Inflammatory macrophage treated with lipopolysaccharide for 1 hour (primary cell): ENCODE measurements around the gene CACNA2D1.

Source experiments
- DNase-seq, 2 donors: peaks; one replicate each; pipeline ENCODE4 v3.0.0-alpha.2; 2020 to 2022

CACNA2D1 gene

DNA sequence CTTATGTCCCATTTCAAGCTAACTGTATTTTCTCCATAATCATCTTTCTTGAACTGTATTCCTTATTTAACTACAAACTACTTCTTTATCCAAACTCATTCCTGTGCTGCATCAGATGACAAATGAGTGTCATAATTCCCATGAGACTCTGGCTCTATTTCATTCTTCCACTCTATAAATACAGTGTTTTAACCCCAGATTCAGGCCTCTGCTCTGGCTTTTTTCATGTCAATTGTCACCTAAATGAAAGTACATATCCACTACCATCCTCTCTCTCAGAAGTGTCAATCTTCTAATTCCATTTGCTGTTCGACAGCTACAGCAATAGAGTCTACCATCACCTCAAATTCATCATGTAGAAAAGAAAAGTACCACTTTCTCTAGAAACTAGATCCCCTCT lies 172.7 kb downstream of the CACNA2D1 start:
- no peak for DNase-seq

DNA sequence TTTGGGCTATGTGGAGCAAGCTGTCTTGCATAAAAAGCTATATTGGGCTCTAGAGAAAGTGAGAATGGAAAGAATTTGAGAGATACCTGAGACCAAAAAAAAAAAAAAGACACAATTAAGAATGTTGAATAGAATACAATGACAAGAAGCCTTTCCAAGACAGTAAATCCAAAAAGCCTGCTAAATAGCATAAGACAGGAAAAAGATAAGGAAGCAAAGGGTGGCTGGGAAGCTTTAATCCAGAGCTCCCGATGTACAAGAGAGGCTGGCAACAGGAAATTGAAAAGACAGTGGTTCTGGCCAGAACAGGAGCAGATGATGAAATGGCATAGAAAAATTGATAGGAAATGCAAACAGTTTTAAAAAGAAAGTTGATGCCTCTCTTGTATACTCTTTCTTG lies 174.9 kb downstream of the CACNA2D1 start:
- no peak for DNase-seq

DNA sequence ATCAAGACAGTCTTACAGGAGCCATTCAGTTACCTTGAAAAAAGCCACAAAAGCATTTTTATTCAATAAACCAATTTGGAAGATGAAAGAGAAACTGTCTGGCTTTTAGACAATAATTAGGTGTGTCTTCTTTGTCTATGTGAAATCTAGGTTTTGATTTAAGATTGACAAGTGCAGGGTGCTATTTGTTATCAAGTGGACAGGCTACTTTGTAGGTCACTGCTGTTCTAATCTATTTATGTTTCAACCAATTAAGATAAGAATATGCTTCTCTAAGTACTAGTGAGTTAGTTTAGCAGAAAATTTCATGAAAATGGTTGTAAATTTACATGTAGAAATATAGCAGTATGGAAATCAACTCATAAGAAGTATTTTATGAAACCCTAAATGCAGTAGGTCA lies 177.5 kb downstream of the CACNA2D1 start:
- DNase-seq, result no peak

DNA sequence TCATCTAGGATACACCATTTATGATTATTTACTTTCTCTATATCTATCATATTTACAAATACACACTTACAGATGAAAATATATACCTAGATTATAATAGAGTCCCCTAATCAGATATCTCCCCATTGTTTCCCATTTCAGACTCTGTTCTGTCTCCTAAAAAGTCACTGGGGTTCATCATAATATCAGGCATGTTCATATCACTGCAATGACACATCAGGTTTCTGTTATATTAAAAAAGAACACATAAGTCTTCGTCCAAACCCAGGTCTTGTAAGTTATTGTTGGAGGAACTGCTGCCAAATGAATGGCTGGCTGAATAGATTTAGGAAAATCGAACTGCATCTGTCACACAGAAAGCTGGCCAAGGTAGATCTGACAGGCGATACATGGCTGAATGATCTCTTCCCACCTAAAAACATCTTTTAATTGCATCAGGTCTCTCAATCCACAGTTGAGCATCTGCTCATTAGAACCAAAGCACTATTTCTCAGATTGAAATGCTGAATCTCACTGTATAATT lies 178.7 kb downstream of the CACNA2D1 start:
- DNase-seq, result no peak

DNA sequence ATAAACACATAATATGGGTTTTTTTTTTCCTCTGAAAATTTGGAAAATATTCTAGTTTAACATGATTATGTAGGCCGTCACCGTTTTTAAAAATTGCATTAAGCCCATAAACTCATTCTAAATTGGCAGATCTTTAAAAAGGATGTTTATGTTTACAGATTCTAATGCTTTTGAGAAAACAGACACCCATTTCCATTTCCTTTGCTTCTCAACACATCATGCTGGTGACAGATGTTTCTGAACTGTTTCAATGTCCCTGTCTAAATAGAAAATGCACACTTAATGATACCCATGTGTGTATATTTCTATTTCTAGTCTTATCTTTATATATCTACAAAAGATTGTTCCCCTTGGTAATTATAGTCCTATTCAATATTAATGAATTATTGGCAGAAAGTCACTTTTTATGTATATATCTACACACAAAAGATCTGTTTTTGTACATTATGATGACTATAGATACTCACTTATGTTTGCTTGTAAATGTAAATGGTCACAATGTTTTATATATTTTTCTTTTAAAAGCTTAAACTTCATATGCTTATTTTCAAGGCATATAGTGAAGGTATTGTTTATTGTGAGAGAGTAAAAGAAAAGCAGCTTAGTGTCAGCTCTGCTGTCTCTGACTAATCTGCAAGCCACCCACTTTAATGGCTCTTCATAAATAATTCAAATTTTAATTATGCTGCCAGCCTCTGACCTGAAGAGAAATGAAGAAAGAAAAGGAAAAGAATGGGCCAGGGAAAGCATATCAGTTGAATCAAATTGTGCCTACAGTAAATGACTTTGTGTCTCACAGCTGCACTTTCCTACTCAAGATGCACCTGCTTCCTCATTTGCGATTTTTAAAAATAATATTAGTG lies 179.4 kb downstream of the CACNA2D1 start:
- no peak for DNase-seq

DNA sequence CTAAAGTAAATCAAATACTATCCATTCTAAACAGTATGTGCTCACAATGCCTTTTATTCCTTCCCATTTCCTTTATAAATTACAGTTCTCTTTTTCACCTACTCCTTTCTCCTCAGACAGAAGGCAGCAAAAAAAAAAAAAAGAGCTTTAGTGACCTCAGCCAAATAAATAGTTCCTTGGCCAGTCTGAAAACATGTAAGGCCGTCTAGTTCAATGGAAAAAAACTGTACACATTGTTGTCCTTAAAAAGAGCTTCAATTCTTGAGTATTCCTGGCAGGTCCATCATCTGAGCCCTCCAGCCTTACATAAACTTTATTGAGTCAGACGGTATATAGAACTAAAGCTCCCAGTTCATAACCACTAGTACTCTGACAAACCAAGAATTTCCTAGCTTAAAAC lies 185.4 kb downstream of the CACNA2D1 start:
- no peak for DNase-seq

DNA sequence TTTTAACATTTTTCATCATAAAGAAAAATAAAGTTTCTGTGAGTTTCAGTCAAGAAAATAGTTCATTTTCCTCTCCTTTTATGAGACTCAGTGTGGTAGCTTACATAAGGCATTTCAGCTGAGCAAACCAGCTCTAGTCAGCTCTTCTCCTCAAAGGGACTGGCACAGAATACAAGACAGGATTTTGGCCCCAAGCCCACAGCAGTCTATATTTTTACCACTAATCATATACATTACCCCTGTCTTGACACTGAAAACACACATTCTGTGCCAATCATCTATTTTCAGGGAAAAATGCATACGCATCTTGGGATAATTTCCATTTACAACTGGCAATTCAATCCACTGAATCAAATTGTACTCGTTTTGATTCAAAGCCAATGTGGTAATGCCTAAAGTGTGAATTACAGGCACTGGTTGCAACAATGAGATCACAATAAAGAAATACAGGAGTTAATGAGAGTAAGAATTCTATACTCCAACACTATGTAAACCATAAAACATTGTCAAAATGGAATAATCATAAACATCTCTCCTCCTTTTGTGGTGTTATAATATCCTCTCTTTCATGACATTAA lies 186.4 kb downstream of the CACNA2D1 start:
- DNase-seq, result no peak

DNA sequence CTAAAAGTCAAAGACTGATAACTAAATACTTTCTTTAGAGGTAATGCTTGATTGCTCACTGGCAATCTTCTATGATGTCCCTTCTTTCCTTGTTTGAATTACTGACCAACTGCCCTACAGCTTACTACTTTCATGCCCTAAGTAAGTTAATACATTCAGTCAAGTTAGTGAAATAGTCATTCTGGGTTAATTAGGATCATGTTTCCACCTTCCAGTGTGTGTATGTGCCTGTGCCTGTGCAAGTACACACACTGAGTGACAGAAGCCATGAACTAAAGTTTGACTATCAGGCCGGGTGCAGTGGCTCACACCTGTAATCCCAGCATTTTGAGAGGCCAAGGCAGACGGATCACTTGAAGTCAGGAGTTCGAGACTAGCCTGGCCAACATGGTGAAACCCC lies 187.9 kb downstream of the CACNA2D1 start:
- DNase-seq, result no peak

DNA sequence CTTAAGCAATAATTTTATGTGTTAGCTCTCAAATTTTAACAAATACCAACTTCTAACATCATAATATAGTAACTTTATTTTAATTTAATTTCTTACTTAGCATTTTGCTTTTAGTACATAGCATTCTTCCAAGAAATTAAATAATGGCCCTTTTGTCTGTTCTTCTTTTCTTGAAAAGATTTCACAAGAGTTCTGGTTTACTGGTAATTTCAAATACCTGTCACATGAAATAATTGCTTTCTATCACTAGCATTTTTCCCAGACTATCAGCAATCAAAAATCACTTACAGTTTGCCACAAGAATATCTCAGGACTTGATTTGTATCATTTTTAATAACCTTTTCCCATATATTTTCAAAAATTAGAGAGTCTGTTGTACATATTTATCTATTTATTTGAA lies 193.0 kb downstream of the CACNA2D1 start:
- DNase-seq, result no peak

DNA sequence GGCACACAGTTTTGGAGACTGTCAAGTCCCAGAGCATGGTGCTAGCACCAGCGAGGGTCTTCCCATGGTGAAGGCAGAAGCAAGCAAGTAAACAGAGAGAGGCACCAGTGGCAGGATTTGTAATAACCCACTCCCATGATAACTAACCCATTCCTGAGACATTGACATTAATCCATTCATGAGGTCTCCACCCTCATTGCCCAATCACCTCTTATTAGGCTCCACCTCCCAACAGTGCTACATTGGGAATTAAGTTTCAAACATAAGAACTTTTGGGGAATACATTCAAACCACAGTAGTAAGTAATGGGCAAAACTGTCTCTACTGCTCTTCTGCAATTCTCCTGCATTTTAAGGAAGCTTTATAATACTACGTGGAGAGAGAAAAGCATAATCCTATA lies 193.6 kb downstream of the CACNA2D1 start:
- no peak for DNase-seq

DNA sequence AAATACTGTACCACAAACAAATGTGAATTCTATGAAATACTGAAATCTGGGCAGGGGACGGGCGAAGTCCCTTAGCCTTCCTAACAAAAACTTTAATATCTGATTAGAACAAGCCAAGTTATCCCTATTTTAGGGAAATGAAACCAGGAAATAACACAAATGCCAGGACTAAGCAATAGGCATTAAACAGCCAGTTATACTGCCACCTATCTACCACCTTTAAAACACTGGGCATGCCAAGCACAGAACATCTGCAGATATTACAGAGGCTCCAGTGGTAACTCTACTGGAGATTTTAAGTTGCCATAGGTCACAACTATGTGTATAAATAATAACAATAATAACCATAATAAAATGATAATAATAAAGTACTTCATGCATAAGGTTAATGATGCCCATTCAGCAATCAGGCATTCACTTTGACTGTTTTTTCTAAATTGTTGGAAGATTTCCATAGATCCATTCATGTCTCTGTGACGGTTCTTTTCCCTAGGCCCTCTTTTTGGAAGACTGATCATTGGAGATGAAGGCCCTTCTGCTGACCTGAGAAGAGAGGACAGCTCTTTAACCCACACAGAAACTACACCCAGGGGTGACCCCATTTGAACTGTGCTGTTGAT lies 195.7 kb downstream of the CACNA2D1 start:
- peak; percentile 24 to 28 for DNase-seq

DNA sequence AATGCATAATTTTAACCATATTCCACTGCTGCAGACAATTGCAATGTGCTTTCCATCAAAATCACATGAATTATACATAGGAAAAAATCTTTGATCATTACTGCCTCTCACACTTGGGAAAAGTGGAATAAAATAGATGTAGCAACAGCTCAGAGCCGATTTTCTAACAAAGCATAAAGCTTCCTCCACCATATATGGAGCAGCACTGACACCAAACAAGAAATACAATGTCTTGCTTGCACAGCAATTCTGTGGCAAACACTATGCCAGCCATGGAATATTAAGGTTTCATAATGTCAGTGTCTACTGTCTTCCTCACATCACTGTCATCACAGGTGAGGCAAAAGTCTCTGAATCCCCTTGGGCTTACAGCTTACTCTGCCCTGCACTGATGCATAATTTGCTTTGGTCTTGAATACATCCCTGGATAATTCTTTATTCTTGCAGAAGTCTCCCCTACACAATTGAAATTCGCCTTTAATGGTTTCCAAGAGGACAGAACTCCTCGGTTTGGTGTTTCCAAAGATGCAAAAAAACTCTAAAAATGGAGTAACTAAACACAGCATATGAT lies 198.5 kb downstream of the CACNA2D1 start:
- no peak for DNase-seq

DNA sequence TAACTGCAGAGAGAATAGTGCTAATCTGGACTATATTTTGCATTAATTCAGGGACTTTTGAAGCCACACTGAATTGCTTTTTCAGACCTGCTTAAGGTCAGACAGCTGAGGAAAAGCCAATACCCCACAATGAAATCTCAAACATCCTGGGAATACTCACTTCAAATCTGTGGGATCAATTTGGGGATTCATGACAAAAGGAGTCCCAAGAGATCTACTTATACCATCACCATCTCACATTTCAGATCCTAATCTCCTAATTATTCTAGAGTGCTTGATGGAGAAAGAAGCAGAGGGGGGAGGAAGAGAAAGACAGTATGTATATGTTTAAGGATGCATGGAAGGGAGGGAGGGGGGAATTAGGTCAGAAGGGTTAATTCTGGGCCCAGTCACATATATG lies 202.2 kb downstream of the CACNA2D1 start:
- no peak for DNase-seq

DNA sequence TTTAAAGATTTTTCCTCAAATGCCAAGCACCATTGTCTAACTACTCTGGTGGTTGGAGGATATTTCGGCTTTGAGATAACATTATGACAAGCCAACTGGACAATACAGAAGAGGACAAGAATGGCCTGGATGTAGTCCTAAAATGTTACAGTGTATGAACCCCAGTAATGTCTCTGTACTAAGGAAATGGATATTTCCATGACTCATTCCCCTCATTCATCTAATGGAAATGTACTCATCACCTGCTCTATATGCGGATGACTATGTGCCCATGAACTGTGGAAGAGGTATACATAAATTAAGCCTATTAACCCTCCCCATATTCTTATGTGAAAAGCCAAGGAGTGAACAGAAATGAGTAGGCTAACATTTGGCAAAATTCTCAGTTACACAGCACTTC lies 207.9 kb downstream of the CACNA2D1 start:
- no peak for DNase-seq

DNA sequence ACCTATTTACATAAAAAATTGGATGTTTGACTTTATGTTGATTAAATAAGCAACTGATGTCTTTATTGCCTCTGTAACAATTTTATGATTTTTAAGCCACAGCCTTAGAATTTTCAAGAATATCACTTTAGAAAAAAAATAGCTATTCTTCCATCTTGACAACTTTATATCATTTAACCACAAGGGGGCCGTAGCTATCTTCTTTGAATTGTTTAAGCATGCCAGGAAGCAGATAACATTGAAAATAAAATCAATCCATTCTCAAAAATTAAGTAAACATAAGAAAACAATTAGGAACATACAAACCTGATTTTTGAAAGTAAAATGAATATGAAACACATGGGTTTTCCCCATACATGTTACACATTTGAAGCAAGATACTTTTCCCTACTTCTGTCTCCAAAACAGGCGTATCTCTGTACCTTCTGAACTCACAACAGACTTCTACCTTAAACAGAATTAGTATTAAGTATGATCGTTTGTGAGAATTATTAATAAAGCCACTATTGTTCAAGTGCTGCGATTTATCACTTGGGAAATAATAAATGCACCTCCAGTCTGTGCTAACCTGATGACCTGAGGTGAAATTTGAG lies 209.0 kb downstream of the CACNA2D1 start:
- peak; percentile 4 to 46 for DNase-seq

DNA sequence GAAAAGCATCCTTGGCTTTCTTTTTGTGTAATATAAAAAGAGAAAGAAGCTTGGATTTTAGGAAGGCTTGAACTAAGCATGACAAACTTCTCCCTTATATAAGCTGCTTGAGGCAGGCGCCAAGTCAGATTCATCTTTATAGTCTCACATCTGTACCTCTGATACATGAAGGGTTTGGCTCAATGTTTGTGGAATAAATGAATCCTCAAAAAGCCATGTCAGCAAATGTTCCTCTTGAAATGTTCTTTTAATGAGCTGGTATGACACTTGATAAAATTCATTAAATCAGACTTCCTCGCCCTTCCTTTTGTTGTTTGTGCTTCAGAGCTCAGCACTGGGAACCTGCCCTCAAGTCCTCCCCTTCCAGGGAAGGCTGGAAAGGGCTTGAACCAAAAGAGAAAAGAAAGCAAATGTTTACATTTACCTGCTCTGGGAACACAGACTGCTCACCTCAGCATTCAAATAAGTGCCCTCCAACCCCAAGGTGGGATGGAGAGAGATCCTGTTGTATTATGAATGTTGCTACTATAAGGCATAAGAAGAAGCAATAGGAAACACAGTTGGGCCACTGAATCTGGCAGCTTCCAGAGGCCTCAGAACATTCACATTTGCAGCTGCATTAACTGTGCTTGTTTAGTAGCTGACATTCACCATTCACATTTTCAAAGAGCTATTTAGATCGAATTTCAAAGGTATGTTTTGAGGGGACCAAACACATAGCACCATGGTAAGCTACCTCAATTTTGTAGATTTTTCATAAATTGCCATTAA lies 212.6 kb downstream of the CACNA2D1 start:
- DNase-seq, result no peak

DNA sequence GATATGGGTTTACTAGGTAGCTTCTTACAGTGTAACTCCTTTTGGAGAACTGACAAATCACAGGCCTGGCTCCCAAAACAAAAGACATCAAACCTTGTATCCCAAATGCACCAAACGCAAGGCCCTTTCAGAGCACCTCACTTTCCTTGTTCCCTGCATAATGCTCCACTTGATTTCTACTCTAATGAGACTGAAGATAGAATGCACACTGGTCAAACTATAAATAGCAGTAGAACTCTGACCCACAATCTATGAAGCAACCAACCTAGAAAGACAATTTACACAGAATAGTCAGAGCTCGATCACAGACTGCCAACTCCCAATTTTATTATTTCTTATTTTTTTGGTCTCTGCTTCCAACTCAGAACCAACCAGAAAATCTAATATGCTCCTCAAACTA lies 214.4 kb downstream of the CACNA2D1 start:
- no peak for DNase-seq

DNA sequence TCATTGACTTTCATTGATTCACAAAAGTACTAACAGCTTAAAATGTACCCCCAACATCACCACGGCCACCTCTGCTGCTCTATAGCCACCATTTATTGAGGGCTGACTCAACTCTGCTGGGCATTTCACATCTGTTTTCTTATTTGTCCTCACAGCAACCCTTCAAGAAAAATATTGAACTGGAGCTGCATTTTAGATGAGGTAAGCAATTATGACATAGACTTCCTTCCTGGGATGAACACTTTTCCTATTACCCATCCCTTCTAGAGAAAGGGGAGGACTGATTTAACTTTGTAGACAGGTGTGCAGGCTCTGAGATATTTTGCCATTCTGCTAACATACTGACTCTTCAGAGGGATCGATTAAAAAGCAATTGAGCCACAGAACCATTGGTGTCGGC lies 217.4 kb downstream of the CACNA2D1 start:
- DNase-seq, result no peak

DNA sequence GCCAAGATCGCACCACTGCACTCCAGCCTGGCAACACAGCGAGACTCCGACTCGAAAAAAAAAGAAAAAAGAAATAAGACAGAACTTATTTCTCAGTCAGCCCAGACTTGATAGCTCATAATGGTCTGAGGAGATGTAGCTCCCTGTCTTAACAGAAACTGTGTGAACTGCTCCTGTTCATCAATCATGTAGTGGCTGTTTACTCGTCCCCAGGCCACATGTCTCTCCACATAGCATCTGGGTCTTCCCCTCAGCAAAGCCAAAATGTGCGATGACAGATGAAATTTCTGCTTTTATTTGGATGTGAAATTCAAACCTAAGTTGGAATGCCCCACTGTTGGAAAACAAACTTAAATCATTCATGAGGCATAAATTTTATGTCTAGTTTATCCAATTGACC lies 219.0 kb downstream of the CACNA2D1 start:
- no peak for DNase-seq

DNA sequence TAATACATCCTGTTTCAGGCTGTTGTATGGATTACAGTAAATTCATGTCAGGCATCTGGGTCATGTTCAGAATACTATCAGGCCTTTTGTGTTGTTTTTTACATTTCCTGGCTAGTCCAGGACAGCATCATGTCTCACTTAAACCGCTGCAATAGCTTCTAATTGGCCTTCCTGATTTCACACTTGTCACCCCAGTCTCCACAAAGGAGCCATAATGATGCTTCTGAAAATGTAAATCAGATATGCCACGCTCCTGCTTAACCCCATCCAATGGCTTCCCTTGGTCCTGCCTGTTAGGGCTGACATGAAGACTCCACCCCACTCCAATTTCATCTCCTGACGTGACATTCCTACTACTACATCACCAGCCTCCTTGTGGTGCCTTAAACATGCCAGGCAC lies 220.0 kb downstream of the CACNA2D1 start:
- no peak for DNase-seq

DNA sequence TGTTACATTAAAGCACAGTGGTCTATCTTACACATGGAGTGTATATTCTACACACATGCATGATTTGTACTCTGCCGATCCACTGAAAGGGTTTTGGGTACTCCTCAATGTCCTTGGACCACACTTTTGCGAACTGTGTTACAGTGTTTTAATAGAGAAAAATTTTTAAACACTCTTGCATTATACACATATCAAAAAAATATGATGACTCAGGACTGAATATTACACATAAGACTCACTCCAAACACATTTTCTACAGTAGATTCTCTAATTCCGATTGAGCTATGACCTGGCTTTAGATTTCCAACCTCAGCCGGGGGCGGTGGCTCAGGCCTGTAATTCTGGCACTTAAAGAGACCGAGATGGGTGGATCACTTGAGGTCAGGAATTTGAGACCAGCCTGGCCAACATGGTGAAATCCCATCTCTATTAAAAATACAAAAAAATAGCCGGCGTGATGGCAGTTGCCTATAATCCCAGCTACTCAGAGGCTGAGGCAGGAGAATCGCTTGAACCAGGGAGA lies 222.4 kb downstream of the CACNA2D1 start:
- DNase-seq, result no peak

DNA sequence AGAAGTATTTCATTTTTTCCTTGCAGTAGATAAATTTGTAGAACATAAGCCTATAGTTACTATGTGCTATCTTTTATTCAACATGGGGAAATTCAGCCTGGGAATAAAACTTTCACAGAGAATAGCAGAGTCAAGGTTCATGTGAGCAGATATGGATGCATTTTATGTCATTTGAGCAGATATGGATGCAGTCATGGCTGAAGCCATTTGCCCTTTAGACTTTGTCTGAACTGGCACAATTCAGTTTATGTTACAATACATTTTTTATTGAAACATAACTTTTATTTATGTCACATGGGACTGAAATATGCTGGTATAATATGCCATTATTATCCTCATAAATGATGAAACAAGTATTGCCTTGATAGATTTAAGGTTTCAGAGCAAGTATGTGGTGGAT lies 231.1 kb downstream of the CACNA2D1 start:
- DNase-seq, result no peak
